ENCODE measurements around the gene TRAPPC10. TPM values are rescaled to one million over a fixed set of nuclear protein-coding genes. Genes with fewer than 3 reads are reported as not detected.

TRAPPC10 gene
- total RNA-seq, 2 donors from 2014 or later, result 36.8 to 40.1 TPM

GRCh38 chr21:44018127-44018526 lies 6.0 kb downstream of the TRAPPC10 start:
- TF ChIP-seq, protein P1, sequence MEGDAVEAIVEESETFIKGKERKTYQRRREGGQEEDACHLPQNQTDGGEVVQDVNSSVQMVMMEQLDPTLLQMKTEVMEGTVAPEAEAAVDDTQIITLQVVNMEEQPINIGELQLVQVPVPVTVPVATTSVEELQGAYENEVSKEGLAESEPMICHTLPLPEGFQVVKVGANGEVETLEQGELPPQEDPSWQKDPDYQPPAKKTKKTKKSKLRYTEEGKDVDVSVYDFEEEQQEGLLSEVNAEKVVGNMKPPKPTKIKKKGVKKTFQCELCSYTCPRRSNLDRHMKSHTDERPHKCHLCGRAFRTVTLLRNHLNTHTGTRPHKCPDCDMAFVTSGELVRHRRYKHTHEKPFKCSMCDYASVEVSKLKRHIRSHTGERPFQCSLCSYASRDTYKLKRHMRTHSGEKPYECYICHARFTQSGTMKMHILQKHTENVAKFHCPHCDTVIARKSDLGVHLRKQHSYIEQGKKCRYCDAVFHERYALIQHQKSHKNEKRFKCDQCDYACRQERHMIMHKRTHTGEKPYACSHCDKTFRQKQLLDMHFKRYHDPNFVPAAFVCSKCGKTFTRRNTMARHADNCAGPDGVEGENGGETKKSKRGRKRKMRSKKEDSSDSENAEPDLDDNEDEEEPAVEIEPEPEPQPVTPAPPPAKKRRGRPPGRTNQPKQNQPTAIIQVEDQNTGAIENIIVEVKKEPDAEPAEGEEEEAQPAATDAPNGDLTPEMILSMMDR (conservative IDR thresholded peaks at IDR 0.05), result no peak
- Histone ChIP-seq H3K9me3 (ENCODE audit: control insufficient read depth, low read length) (no peaks in the 10 kb centered on the region), H3K36me3 (ENCODE audit: control insufficient read depth, insufficient read depth, low read length) (no peaks in the 10 kb centered on the region), H3K4me3 (ENCODE audit: low read length) (no peak overlapping the region), H3K27me3 (ENCODE audit: control insufficient read depth, insufficient read depth, low read length, poor library complexity, severe bottlenecking) (no peaks in the 10 kb centered on the region), H3K9ac (ENCODE audit: extremely low read depth, low read length, poor library complexity, severe bottlenecking) (no peak overlapping the region), H3K4me1 (ENCODE audit: control insufficient read depth, insufficient read depth, low read length) (peaks cover 3% of the 10 kb centered on the region), H3K27ac (ENCODE audit: low read depth, low read length) (no peak overlapping the region)
- Mint-ChIP-seq H3K36me3 (ENCODE audit: low read depth) (peaks cover under 1% of the 10 kb centered on the region), H3K4me3 (no peak overlapping the region), H3K9me3 (no peaks in the 10 kb centered on the region), H3K27me3 (ENCODE audit: insufficient read depth) (no peaks in the 10 kb centered on the region), H3K4me1 (peaks cover 22% of the 10 kb centered on the region), H3K27ac (peak overlapping the region; percentile 45)
- DNase-seq, result no peak
- WGBS, 2 experiments (ENCODE audit: insufficient coverage in 1 of 2, insufficient read length in 1 of 2), result 94% methylated on average over 5 of the region's 5 CpGs

DNA sequence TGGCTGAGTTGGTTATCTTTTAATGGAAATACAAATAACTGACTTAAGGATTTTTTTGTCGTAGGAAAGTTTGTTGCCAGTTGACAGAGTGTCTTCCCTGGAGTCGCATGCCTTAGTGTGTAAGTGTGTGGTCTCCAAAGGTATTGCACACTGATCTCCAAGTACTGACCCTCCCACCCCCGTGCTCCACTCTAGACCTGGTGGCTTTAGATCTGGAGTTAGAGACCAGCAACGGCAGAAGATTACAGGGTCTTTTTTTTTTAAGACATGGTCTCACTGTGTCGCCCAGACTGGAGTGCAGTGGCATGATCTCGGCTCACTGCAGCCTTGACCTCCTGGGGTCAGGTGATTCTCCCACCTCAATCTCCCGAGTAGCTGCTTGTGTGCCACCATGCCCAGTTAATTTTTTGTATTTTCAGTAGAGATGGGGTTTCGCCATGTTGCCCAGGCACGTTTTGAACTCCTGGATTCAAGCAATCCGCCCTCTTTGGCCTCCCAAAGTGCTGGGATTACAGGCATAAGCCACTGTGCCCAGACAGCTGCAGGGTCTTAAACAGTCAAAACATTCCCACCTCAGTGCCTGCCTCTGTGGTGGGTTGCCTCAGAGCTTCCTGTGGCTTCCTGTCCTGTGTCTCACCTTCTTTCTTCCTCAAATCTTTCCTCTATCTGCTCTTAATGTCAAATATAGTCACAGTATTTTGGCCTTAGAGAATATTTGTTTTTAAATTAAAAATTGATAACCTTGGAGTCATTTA lies 6.9 kb downstream of the TRAPPC10 start:
- 95% methylated on average over 7 to 10 of the region's 10 CpGs for WGBS, 2 experiments (ENCODE audit: insufficient coverage in 1 of 2, insufficient read length in 1 of 2)
- peaks cover 13% of the 10 kb centered on the region for H3K4me1 Mint-ChIP-seq
- H3K9me3 Mint-ChIP-seq, result no peaks in the 10 kb centered on the region
- no peaks in the 10 kb centered on the region for H3K27me3 Mint-ChIP-seq (ENCODE audit: insufficient read depth)
- Histone ChIP-seq H3K9me3 (ENCODE audit: control insufficient read depth, low read length) (no peaks in the 10 kb centered on the region), H3K4me1 (ENCODE audit: control insufficient read depth, insufficient read depth, low read length) (peaks cover 3% of the 10 kb centered on the region), H3K9ac (ENCODE audit: extremely low read depth, low read length, poor library complexity, severe bottlenecking) (no peak overlapping the region), H3K4me3 (ENCODE audit: low read length) (no peak overlapping the region), H3K36me3 (ENCODE audit: control insufficient read depth, insufficient read depth, low read length) (no peaks in the 10 kb centered on the region), H3K27me3 (ENCODE audit: control insufficient read depth, insufficient read depth, low read length, poor library complexity, severe bottlenecking) (no peaks in the 10 kb centered on the region), H3K27ac (ENCODE audit: low read depth, low read length) (no peak overlapping the region)
- TF ChIP-seq, protein P1 (conservative IDR thresholded peaks at IDR 0.05), result no peak
- no peak for DNase-seq
- H3K27ac Mint-ChIP-seq, result peak overlapping the region; percentile 35
- peaks cover 3% of the 10 kb centered on the region for H3K36me3 Mint-ChIP-seq (ENCODE audit: low read depth)
- H3K4me3 Mint-ChIP-seq, result no peak overlapping the region

GRCh38 chr21:44019568-44019958 lies 7.5 kb downstream of the TRAPPC10 start:
- 97 to 100% methylated on average over 8 of the region's 8 CpGs for WGBS, 2 experiments (ENCODE audit: insufficient coverage in 1 of 2, insufficient read length in 1 of 2)
- Mint-ChIP-seq H3K4me1 (peaks cover 11% of the 10 kb centered on the region), H3K27ac (peak overlapping the region; percentile 13), H3K9me3 (no peaks in the 10 kb centered on the region), H3K36me3 (ENCODE audit: low read depth) (peaks cover 3% of the 10 kb centered on the region), H3K4me3 (no peak overlapping the region), H3K27me3 (ENCODE audit: insufficient read depth) (no peaks in the 10 kb centered on the region)
- no peaks in the 10 kb centered on the region for H3K9me3 ChIP-seq (ENCODE audit: control insufficient read depth, low read length)
- TF ChIP-seq, protein P1 (conservative IDR thresholded peaks at IDR 0.05), result no peak
- H3K9ac ChIP-seq (ENCODE audit: extremely low read depth, low read length, poor library complexity, severe bottlenecking), result no peak overlapping the region
- peaks cover 3% of the 10 kb centered on the region for H3K4me1 ChIP-seq (ENCODE audit: control insufficient read depth, insufficient read depth, low read length)
- DNase-seq, result no peak
- H3K27me3 ChIP-seq (ENCODE audit: control insufficient read depth, insufficient read depth, low read length, poor library complexity, severe bottlenecking), result no peaks in the 10 kb centered on the region
- H3K4me3 ChIP-seq (ENCODE audit: low read length), result no peak overlapping the region
- H3K36me3 ChIP-seq (ENCODE audit: control insufficient read depth, insufficient read depth, low read length), result no peaks in the 10 kb centered on the region
- no peak overlapping the region for H3K27ac ChIP-seq (ENCODE audit: low read depth, low read length)

All from endodermal cell (in vitro differentiated cells).